ENCODE results near the gene PEX5L. TPM values are rescaled to one million over a fixed set of nuclear protein-coding genes. Genes with fewer than 3 reads are reported as not detected.
"Not testable (repeated sequence)": the region's sequence is repeated elsewhere in the genome, so short reads cannot be mapped to it uniquely, and the experiment has no call there.

Gene PEX5L
- total and polyA plus RNA-seq, 8 donors, result 1.1 to 30.2 (median 8.6) TPM

DNA sequence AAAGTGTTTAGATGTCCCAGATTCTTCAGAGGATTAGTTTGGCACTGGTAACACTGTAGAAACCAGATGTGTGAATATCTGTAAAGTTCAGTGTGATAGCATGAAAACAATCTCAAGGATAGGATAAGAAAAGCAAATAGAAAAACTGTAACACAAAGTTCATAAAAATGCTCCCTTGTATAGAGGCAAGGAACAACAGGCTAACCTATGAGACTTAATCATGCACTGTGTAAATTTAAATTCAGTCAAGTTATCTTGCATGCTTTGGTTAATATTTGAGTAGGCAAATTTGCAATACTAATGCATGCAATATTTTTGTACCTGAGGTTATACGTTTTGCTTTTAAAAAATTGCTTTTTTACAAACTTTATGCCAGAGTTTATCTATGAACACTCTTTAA lies 239.5 kb downstream of the PEX5L start:
- H3K4me3 ChIP-seq, result no peak overlapping the region
- TF ChIP-seq, protein P1, sequence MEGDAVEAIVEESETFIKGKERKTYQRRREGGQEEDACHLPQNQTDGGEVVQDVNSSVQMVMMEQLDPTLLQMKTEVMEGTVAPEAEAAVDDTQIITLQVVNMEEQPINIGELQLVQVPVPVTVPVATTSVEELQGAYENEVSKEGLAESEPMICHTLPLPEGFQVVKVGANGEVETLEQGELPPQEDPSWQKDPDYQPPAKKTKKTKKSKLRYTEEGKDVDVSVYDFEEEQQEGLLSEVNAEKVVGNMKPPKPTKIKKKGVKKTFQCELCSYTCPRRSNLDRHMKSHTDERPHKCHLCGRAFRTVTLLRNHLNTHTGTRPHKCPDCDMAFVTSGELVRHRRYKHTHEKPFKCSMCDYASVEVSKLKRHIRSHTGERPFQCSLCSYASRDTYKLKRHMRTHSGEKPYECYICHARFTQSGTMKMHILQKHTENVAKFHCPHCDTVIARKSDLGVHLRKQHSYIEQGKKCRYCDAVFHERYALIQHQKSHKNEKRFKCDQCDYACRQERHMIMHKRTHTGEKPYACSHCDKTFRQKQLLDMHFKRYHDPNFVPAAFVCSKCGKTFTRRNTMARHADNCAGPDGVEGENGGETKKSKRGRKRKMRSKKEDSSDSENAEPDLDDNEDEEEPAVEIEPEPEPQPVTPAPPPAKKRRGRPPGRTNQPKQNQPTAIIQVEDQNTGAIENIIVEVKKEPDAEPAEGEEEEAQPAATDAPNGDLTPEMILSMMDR (IDR thresholded peaks at IDR 0.05), result no peak

DNA sequence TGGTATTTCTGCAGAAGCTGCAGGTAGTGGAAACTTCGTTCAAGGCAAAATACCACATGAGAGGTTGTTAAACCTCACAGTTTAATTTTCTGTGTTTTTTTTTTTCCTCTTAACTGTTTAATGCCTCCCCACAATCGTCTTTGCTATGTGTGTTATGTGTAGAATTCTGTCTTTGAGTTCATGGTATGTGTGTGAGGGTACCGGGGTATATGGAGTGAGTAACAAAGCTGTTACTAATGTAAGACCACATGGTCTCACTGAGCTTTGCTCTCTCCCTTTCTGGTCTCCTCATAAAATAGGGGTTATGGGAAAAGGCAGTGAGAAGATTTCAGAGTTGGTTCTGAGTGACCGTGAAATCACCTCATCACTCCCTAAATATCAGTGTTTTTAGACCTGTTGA lies 240.3 kb downstream of the PEX5L start:
- no peak for ATAC-seq
- TF ChIP-seq, protein P1 (IDR thresholded peaks at IDR 0.05), result no peak
- intact Hi-C loops (cut with DNase I), result no loop called here
- FAIRE-seq, result no peak
- Histone ChIP-seq H3K27me3 (no peaks in the 10 kb centered on the region), H3K36me3 (no peaks in the 10 kb centered on the region), H3K9me3 (no peaks in the 10 kb centered on the region), H3K4me3 (no peak overlapping the region), H3K4me1 (peaks cover 0 to 26% (median 6%) of the 10 kb centered on the region in 3 donors), H3K27ac (no peak overlapping the region)
- 69% methylated on average over 4 of the region's 4 CpGs for WGBS, 2 donors
- no peak for DNase-seq

More for the DNA sequence above, 239.5 kb downstream of the PEX5L start:
- intact Hi-C loops (cut with DNase I), result no loop called here
- no peaks in the 10 kb centered on the region for H3K27me3 ChIP-seq
- H3K27ac ChIP-seq, result no peak overlapping the region
- H3K4me1 ChIP-seq, result peaks cover 0 to 26% (median 6%) of the 10 kb centered on the region in 3 donors
- no peaks in the 10 kb centered on the region for H3K36me3 ChIP-seq
- no peak for DNase-seq
- FAIRE-seq, result no peak
- peak; percentile 70 to 88 (median 80) for ATAC-seq
- WGBS, 2 donors, result 23 to 25% methylated on average over 1 of the region's 1 CpG
- H3K9me3 ChIP-seq, result no peaks in the 10 kb centered on the region

DNA sequence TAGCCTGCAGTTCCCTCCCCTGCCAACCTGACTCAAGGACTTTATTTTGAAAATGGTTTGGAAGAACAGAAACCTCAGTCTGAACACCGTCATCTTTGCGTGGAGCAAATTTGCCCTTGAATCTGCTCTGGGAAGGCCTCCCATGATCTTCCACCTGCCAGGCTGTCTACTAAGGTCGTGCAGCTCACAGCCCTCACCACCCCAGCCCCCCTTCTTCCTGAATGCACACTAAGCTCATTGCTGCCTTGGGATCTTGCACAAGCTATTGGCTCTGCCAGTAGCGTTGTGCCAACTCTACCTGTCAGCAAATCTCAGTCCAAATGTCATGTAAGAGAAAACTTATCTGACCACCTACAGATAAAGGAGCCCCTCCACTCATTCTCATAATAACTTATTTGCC lies 242.4 kb downstream of the PEX5L start:
- Histone ChIP-seq H3K4me3 (no peak overlapping the region), H3K9me3 (no peaks in the 10 kb centered on the region), H3K36me3 (no peaks in the 10 kb centered on the region), H3K27ac (no peak overlapping the region), H3K4me1 (peaks cover 0 to 26% (median 6%) of the 10 kb centered on the region in 3 donors), H3K27me3 (no peaks in the 10 kb centered on the region)
- TF ChIP-seq, protein P1 (IDR thresholded peaks at IDR 0.05), result no peak
- FAIRE-seq (no peak), ATAC-seq (peak; percentile 63 to 82 (median 68)), DNase-seq (peak in 3 of 6 donors; percentile 14 to 29 (median 23))
- intact Hi-C loops (cut with DNase I), result no loop called here
- WGBS, 2 donors, result 25 to 26% methylated on average over 4 of the region's 4 CpGs

DNA sequence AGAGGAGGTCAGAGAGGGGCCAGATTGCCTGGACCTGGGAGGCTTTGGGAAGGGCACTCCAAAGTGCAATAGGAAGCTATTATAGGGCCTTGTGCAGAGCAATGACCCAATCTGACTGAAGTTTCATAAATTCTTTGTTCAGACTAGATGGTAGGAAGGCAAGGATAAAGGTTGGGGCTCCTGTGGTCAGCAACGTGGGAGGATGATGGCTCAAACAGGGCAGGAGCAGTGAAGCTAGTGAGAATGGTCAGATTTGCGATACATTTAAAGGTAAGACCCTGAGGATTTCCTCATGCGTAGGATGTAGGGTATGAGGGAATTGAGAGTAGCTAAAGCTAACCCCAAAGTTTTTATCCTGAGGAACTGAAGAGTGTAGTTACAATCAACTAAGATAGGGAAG lies 244.9 kb downstream of the PEX5L start:
- intact Hi-C loops (cut with DNase I), result no loop called here
- peaks cover 0 to 14% (median 0%) of the 10 kb centered on the region in 3 donors for H3K4me1 ChIP-seq
- no peak overlapping the region for H3K27ac ChIP-seq
- H3K4me3 ChIP-seq, result no peak overlapping the region
- no peak for ATAC-seq
- TF ChIP-seq, protein P1 (IDR thresholded peaks at IDR 0.05), result no peak
- 93 to 94% methylated on average over 3 of the region's 3 CpGs for WGBS, 2 donors
- H3K27me3 ChIP-seq, result no peaks in the 10 kb centered on the region
- FAIRE-seq, result no peak
- H3K9me3 ChIP-seq, result no peaks in the 10 kb centered on the region
- H3K36me3 ChIP-seq, result no peaks in the 10 kb centered on the region
- no peak for DNase-seq

DNA sequence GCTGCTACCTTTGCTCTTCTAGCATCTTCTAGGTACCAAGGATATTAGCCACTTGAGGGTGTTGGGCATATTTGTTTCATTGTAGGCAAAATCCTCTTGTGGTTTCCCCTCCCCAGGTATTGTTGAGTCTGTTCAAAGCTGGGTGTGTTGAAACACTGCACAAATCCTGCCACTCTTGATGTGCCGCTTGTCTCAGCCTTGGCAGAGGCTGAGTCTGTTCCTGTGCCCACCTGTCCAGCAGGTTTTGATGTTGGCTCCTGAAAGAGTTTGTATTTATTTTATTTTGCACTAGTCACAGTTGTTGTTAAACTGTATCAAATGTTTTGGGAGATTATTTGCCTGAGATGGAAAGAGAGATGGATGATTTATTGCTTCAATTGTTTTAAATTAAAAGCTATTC lies 247.7 kb downstream of the PEX5L start:
- DNase-seq (no peak), FAIRE-seq (no peak), ATAC-seq (peak in 1 of 4 donors; percentile 48)
- Histone ChIP-seq H3K9me3 (no peaks in the 10 kb centered on the region), H3K27me3 (no peaks in the 10 kb centered on the region), H3K4me3 (no peak overlapping the region), H3K4me1 (peaks cover 0 to under 1% (median 0%) of the 10 kb centered on the region in 3 donors), H3K27ac (no peak overlapping the region), H3K36me3 (no peaks in the 10 kb centered on the region)
- TF ChIP-seq, protein P1 (IDR thresholded peaks at IDR 0.05), result no peak
- WGBS, 2 donors, result 58 to 63% methylated on average over 1 of the region's 1 CpG
- intact Hi-C loops (cut with DNase I), result no loop called here

DNA sequence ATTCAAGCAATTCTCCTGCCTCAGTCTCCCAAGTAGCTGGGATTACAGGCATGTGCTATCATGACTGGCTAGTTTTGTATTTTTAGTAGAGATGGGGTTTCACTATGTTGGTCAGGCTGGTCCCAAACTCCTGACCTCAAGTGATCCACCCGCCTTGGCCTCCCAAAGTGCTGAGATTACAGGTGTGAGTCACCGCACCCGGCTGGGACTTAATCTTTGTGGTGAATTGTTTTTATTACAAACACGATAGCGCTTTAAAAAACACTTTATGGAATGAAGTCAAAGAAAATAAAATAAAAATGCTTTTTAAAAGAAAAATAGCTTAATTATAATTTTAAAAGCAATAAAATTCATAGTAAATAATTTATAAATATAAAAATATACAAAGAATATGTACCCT lies 253.9 kb downstream of the PEX5L start:
- DNase-seq; H3K4me3 ChIP-seq; FAIRE-seq; H3K27ac ChIP-seq; intact Hi-C loops (cut with DNase I); H3K4me1 ChIP-seq; H3K9me3 ChIP-seq; H3K27me3 ChIP-seq; H3K36me3 ChIP-seq; ATAC-seq: not testable (repeated sequence)
- 96 to 98% methylated on average over 5 of the region's 5 CpGs for WGBS, 2 donors

All from pancreas (tissue), 10 donors.